ENCODE results near the gene TDRD1.

DNA sequence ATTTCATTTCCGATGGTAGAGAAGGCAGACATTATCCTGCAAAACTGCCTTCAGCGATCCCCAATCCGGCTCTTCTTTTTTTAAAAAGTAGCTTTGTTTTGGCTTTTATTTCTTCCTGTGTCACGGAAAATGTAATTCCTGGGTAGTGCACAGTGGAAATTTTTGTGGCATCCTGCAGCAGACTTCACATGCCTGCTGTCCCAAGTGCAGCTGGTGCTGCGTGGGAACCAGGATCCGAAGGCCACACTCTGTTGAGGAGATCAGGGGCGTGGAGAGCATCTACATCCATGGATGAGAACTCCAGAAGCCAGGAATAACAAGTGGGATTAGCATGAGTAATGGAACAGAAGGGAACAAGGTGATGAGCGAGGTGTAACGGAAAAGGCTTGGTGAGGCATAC, 64.5 kb downstream of the TDRD1 start:
- TF ChIP-seq POLR2AphosphoS5 (IDR thresholded peaks at IDR 0.05; ENCODE audit: insufficient read depth, low read depth, low read length) (no peak), EZH2 (IDR thresholded peaks at IDR 0.05; ENCODE audit: borderline replicate concordance, low read depth, low read length, severe bottlenecking) (no peak), POLR2A (IDR thresholded peaks at IDR 0.05; ENCODE audit: low read depth, low read length) (no peak)
- TF ChIP-seq, protein P1, sequence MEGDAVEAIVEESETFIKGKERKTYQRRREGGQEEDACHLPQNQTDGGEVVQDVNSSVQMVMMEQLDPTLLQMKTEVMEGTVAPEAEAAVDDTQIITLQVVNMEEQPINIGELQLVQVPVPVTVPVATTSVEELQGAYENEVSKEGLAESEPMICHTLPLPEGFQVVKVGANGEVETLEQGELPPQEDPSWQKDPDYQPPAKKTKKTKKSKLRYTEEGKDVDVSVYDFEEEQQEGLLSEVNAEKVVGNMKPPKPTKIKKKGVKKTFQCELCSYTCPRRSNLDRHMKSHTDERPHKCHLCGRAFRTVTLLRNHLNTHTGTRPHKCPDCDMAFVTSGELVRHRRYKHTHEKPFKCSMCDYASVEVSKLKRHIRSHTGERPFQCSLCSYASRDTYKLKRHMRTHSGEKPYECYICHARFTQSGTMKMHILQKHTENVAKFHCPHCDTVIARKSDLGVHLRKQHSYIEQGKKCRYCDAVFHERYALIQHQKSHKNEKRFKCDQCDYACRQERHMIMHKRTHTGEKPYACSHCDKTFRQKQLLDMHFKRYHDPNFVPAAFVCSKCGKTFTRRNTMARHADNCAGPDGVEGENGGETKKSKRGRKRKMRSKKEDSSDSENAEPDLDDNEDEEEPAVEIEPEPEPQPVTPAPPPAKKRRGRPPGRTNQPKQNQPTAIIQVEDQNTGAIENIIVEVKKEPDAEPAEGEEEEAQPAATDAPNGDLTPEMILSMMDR (IDR thresholded peaks at IDR 0.05; ENCODE audit: extremely low read depth in 1 of 2, insufficient read depth in 1 of 2, low read depth in 1 of 2, low read length in 2 of 2), result no peak
